OCI-LY3 (cell line): ENCODE data around the gene SLAMF7.

Experiments used
- H2AFZ ChIP-seq: fragments of 200-600, 300-600 bp; shearing (Covaris generic); 2 replicates; pipeline ENCODE4 v1.6.0; 2014; ENCODE audit warnings: antibody characterized with exemption, low read depth, low read length
- H3K27ac ChIP-seq: fragments of 200-600, 300-600 bp; sonication (generic); 2 replicates; pipeline ENCODE4 v1.5.1; 2014; ENCODE audit warnings: mild to moderate bottlenecking, low read length, moderate library complexity, mixed read lengths
- H3K27me3 ChIP-seq: fragments of 200-600, 300-600 bp; sonication (generic); 2 replicates; pipeline ENCODE4 v1.6.1; 2014; ENCODE audit warnings: low read depth, low read length, mixed read lengths
- H3K36me3 ChIP-seq: fragments of 200-600, 300-600 bp; sonication (generic); replicated peaks from 2 replicates; pipeline ENCODE3; 2014; ENCODE audit warnings: low read depth, low read length, mixed read lengths
- H3K4me1 ChIP-seq: fragments of 300-600, 200-600 bp; sonication (generic); 2 replicates; pipeline ENCODE4 v1.6.1; 2014; ENCODE audit warnings: low read length, mixed read lengths
- H3K4me2 ChIP-seq: fragments of 200-600, 300-600 bp; sonication (generic); 2 replicates; pipeline ENCODE4 v1.6.1; 2014; ENCODE audit warnings: low read length, mixed read lengths
- H3K4me3 ChIP-seq: fragments of 300-600, 200-600 bp; sonication (generic); 2 replicates; pipeline ENCODE4 v1.5.1; 2014; ENCODE audit warnings: antibody characterized with exemption, mild to moderate bottlenecking, low read length, moderate library complexity
- H3K79me2 ChIP-seq: fragments of 300-600, 200-600 bp; shearing (Covaris generic); 2 replicates; pipeline ENCODE4 v1.6.1; 2014; ENCODE audit warnings: mild to moderate bottlenecking, low read length, mixed read lengths
- H3K9ac ChIP-seq: fragments of 300-600, 200-600 bp; shearing (Covaris generic); 2 replicates; pipeline ENCODE4 v1.6.0; 2014; ENCODE audit warnings: mild to moderate bottlenecking, low read length, moderate library complexity
- H3K9me3 ChIP-seq: fragments of 200-600, 300-600 bp; shearing (Covaris generic); 2 replicates; pipeline ENCODE4 v1.6.1; 2014; ENCODE audit warnings: low read length, mixed read lengths; ENCODE audit not compliant: insufficient read depth
- H4K20me1 ChIP-seq: fragments of 200-600, 300-600 bp; sonication (generic); 2 replicates; pipeline ENCODE4 v1.6.1; 2016; ENCODE audit warnings: low read length, mixed read lengths; ENCODE audit not compliant: insufficient read depth
- EZH2phosphoT487 ChIP-seq: fragments of 200-600 bp; shearing (Covaris generic); IDR thresholded peaks from 2 replicates; pipeline ENCODE4 v1.6.1; 2018; ENCODE audit warnings: antibody characterized with exemption, mixed run types, low read depth
- TF ChIP-seq, protein P1 (sequence below): fragments of 200-600, 300-600 bp; sonication (generic); IDR thresholded peaks from 2 replicates; pipeline ENCODE4 v1.5.1; 2014; ENCODE audit warnings: antibody characterized with exemption, low read length, low read depth

SLAMF7 gene

GRCh38 chr1:160789051-160789701 lies 50.1 kb downstream of the SLAMF7 start:
- H3K9ac ChIP-seq: peak overlapping the region; percentile 31
- no peaks in the 10 kb centered on the region for H3K79me2 ChIP-seq
- no peaks in the 10 kb centered on the region for H3K27me3 ChIP-seq
- peak overlapping the region; percentile 52 for H3K4me3 ChIP-seq
- H3K9me3 ChIP-seq: no peaks in the 10 kb centered on the region
- peak overlapping the region; percentile 74 for H3K4me2 ChIP-seq
- peak overlapping the region; percentile 95 for H3K27ac ChIP-seq
- H4K20me1 ChIP-seq: no peaks in the 10 kb centered on the region
- no peak for TF ChIP-seq EZH2phosphoT487
- TF ChIP-seq, protein P1, sequence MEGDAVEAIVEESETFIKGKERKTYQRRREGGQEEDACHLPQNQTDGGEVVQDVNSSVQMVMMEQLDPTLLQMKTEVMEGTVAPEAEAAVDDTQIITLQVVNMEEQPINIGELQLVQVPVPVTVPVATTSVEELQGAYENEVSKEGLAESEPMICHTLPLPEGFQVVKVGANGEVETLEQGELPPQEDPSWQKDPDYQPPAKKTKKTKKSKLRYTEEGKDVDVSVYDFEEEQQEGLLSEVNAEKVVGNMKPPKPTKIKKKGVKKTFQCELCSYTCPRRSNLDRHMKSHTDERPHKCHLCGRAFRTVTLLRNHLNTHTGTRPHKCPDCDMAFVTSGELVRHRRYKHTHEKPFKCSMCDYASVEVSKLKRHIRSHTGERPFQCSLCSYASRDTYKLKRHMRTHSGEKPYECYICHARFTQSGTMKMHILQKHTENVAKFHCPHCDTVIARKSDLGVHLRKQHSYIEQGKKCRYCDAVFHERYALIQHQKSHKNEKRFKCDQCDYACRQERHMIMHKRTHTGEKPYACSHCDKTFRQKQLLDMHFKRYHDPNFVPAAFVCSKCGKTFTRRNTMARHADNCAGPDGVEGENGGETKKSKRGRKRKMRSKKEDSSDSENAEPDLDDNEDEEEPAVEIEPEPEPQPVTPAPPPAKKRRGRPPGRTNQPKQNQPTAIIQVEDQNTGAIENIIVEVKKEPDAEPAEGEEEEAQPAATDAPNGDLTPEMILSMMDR: no peak; the same call in 1 of the 2 replicates
- H3K36me3 ChIP-seq: no peaks in the 10 kb centered on the region
- H3K4me1 ChIP-seq: peaks cover 25% of the 10 kb centered on the region
- peak overlapping the region; percentile 95 for H2AFZ ChIP-seq

GRCh38 chr1:160789702-160790611 lies 50.9 kb downstream of the SLAMF7 start:
- TF ChIP-seq, protein P1: no peak
- TF ChIP-seq EZH2phosphoT487: no peak
- Histone ChIP-seq H3K9ac (peak overlapping the region; percentile 66), H2AFZ (peak overlapping the region; percentile 95), H4K20me1 (no peaks in the 10 kb centered on the region), H3K27me3 (no peaks in the 10 kb centered on the region), H3K79me2 (no peaks in the 10 kb centered on the region), H3K4me2 (peak overlapping the region; percentile 74), H3K4me1 (peaks cover 25% of the 10 kb centered on the region), H3K4me3 (peak overlapping the region; percentile 52), H3K27ac (peak overlapping the region; percentile 95), H3K36me3 (no peaks in the 10 kb centered on the region), H3K9me3 (peaks cover 2% of the 10 kb centered on the region; the same call in 1 of the 2 replicates)

DNA sequence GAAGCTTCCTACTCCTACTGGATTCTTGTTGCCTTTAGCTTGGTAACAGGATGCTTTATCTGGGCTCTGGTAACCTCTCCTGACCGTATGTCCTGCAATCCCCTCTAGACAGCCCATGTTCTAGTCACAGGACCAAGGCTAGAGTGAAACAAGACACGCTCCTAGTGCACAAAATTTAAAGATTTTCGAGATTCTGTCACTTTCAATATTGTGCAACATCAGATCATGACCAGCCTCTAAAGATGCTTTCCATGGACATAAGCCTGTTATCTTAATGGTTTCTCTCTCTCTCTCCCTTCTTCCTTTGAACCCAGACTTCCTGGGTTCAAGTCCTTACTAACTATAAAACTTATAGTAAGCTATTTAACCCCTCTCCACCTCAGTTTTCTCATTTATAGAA lies 55.3 kb downstream of the SLAMF7 start:
- no peaks in the 10 kb centered on the region for H3K27me3 ChIP-seq
- H4K20me1 ChIP-seq: no peaks in the 10 kb centered on the region
- H3K27ac ChIP-seq: no peak overlapping the region
- H2AFZ ChIP-seq: no peak overlapping the region
- no peaks in the 10 kb centered on the region for H3K36me3 ChIP-seq
- peaks cover 47% of the 10 kb centered on the region for H3K4me1 ChIP-seq
- TF ChIP-seq, protein P1: no peak
- no peak for TF ChIP-seq EZH2phosphoT487
- no peaks in the 10 kb centered on the region for H3K79me2 ChIP-seq
- H3K4me2 ChIP-seq: no peak overlapping the region
- H3K9ac ChIP-seq: no peak overlapping the region
- peaks cover 5% of the 10 kb centered on the region; the same call in 1 of the 2 replicates for H3K9me3 ChIP-seq
- H3K4me3 ChIP-seq: no peak overlapping the region

DNA sequence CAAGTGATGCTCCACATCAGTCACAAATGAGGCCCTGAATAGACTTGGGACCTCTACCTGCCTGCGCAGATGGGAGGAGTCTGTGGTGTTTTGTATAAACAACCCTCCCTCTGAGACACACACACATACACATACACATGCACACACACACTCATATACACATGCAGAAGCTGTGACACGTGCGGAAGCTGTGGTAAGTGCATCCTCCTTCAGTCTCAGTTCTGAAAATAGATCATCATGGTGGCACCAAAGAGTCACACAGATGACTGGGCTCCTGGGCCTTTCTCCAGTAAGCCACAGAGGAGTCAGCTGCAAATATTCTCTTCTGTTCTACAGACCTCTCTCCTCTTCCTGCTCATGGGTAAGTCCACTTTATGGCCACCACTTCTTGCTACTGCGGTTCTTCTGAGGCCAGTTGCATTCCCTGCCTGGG lies 56.9 kb downstream of the SLAMF7 start, which contains the start of gene LY9:
TSS of gene LY9 (plus strand) at position 224 of the 433 bp plus-strand sequence. CDS start at position 238, 14 bp downstream.
- no peaks in the 10 kb centered on the region for H3K27me3 ChIP-seq
- H2AFZ ChIP-seq: peak within 1 kb of the TSS; percentile 67
- peak within 1 kb of the TSS; percentile 39 for H3K27ac ChIP-seq
- peaks cover 5% of the 10 kb centered on the region; the same call in 1 of the 2 replicates for H3K9me3 ChIP-seq
- no peaks in the 10 kb centered on the region for H3K79me2 ChIP-seq
- H4K20me1 ChIP-seq: no peaks in the 10 kb centered on the region
- H3K4me2 ChIP-seq: peak within 1 kb of the TSS; percentile 49
- H3K4me1 ChIP-seq: peaks cover 36% of the 10 kb centered on the region
- no peaks in the 10 kb centered on the region for H3K36me3 ChIP-seq
- TF ChIP-seq EZH2phosphoT487: no peak
- TF ChIP-seq, protein P1: no peak
- no peak within 1 kb of the TSS for H3K9ac ChIP-seq
- peak within 1 kb of the TSS; percentile 28 for H3K4me3 ChIP-seq
